ENCODE data around the gene TAAR2. TPM values are rescaled to one million over a fixed set of nuclear protein-coding genes. Genes with fewer than 3 reads are reported as not detected.
"Not testable (repeated sequence)": the region's sequence is repeated elsewhere in the genome, so short reads cannot be mapped to it uniquely, and the experiment has no call there.

TAAR2 gene
- total RNA-seq, 2 donors from 2014 or later: not detected

GRCh38 chr6:132623106-132623845 lies 799 bp downstream of the TAAR2 start:
- intact Hi-C loops (cut with DNase I): no loop called here
- no peak for DNase-seq (ENCODE audit: low spot score)

- intact Hi-C loops (cut with DNase I): no loop called here
- no peak for DNase-seq (ENCODE audit: low spot score)
Observed at GRCh38 chr6:132616677-132617076, 7.4 kb downstream of the TAAR2 start.

- intact Hi-C loops (cut with DNase I): no loop called here
Observed at GRCh38 chr6:132614554-132614953, 9.5 kb downstream of the TAAR2 start.

GRCh38 chr6:132612449-132613108 lies 11.5 kb downstream of the TAAR2 start:
- no peak for DNase-seq (ENCODE audit: low spot score)
- intact Hi-C loops (cut with DNase I): no loop called here

More at GRCh38 chr6:132614554-132614953, 9.5 kb downstream of the TAAR2 start:
- no peak for DNase-seq (ENCODE audit: low spot score)

GRCh38 chr6:132611616-132612015 lies 12.5 kb downstream of the TAAR2 start:
- intact Hi-C loops (cut with DNase I): no loop called here
- no peak for DNase-seq (ENCODE audit: low spot score)

GRCh38 chr6:132607544-132608233 lies 16.4 kb downstream of the TAAR2 start:
- DNase-seq (ENCODE audit: low spot score): no peak
- intact Hi-C loops (cut with DNase I): no loop called here

- intact Hi-C loops (cut with DNase I): no loop called here
Observed at GRCh38 chr6:132604635-132605152, 19.4 kb downstream of the TAAR2 start.

GRCh38 chr6:132600900-132601299 lies 23.2 kb downstream of the TAAR2 start:
- DNase-seq (ENCODE audit: low spot score); intact Hi-C loops (cut with DNase I): not testable (repeated sequence)

More at GRCh38 chr6:132604635-132605152, 19.4 kb downstream of the TAAR2 start:
- peak; percentile 22 for DNase-seq (ENCODE audit: low spot score)

- no peak for DNase-seq (ENCODE audit: low spot score)
- intact Hi-C loops (cut with DNase I): no loop called here
Observed at GRCh38 chr6:132598473-132598872, 25.6 kb downstream of the TAAR2 start.

GRCh38 chr6:132596201-132596600 lies 27.9 kb downstream of the TAAR2 start:
- no peak for DNase-seq (ENCODE audit: low spot score)
- intact Hi-C loops (cut with DNase I): no loop called here

GRCh38 chr6:132592855-132593254 lies 31.2 kb downstream of the TAAR2 start:
- DNase-seq (ENCODE audit: low spot score): no peak
- intact Hi-C loops (cut with DNase I): no loop called here

GRCh38 chr6:132590362-132590761 lies 33.7 kb downstream of the TAAR2 start:
- intact Hi-C loops (cut with DNase I): no loop called here

GRCh38 chr6:132589454-132589853 lies 34.6 kb downstream of the TAAR2 start, which contains the start of gene TAAR5:
Gene TAAR5 (minus strand): TSS chr6:132589741. CDS start chr6:132589686, 55 bp downstream.
- DNase-seq (ENCODE audit: low spot score): no peak
- intact Hi-C loops (cut with DNase I): no loop called here

More at GRCh38 chr6:132590362-132590761, 33.7 kb downstream of the TAAR2 start:
- DNase-seq (ENCODE audit: low spot score): no peak

GRCh38 chr6:132587424-132587823 lies 36.7 kb downstream of the TAAR2 start:
- intact Hi-C loops (cut with DNase I): no loop called here
- DNase-seq (ENCODE audit: low spot score): no peak

GRCh38 chr6:132584698-132585097 lies 39.4 kb downstream of the TAAR2 start:
- intact Hi-C loops (cut with DNase I): no loop called here
- no peak for DNase-seq (ENCODE audit: low spot score)

GRCh38 chr6:132571774-132572173 lies 52.3 kb downstream of the TAAR2 start:
- intact Hi-C loops (cut with DNase I): no loop called here
- DNase-seq (ENCODE audit: low spot score): no peak

- intact Hi-C loops (cut with DNase I): no loop called here
Observed at GRCh38 chr6:132570221-132570777, 53.8 kb downstream of the TAAR2 start, which contains the start of gene TAAR6. Gene TAAR6 (plus strand): TSS chr6:132570322. CDS start chr6:132570322, 0 bp downstream.

GRCh38 chr6:132569170-132569569 lies 54.9 kb downstream of the TAAR2 start:
- intact Hi-C loops (cut with DNase I): no loop called here
- DNase-seq (ENCODE audit: low spot score): no peak

More at GRCh38 chr6:132570221-132570777, 53.8 kb downstream of the TAAR2 start, which contains the start of gene TAAR6:
- no peak for DNase-seq (ENCODE audit: low spot score)

- intact Hi-C loops (cut with DNase I): no loop called here
- DNase-seq (ENCODE audit: low spot score): no peak
Observed at GRCh38 chr6:132568611-132569010, 55.5 kb downstream of the TAAR2 start.
